Left forelimb (tissue), 1 donor: ENCODE measurements around the gene ICAM2.

ENCODE experiments used
- DNase-seq: peaks from one replicate; pipeline ENCODE4 v3.0.0-alpha.2; 2018; ENCODE audit warnings: low spot score

ICAM2 gene

DNA sequence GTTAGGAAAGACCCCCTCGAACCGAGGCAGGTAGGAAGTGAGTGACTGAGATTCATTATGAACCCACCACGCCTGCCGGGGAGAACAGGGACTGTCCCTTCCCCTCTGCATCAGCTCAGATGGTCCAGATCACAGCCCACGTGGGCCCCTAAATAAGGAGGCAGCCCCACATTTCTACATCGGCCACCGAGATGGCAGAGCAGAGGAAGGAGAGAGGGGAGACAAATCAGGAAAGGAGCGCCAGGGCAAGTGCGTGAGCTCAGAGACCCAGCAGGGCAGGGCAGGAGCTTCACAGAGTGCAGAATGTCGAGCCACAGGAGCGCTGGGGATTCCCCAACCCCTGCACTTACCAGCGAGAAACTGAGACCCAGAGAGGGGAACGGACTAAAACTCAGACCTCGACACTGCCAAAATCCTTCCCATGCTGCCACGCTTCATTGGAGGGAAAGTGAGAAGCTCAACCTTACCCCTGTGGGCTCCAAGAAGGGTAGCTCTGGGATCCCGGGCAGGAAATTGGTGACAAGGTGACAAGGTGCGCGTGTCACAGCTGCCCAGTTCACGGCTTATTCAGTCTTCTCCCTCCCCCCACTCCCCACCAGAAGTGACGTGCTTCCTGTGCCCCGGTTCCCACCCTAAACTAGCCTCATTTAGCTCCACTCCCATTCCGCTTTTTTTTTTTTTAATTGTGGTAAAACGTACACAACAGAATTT lies at the start of gene ICAM2:
TSS of gene ICAM2 (minus strand) at position 578 of the 711 bp plus-strand sequence. CDS start 13,942 bp downstream, outside the sequence.
- DNase-seq = no peak

GRCh38 chr17:64070213-64070612 lies 49.8 kb upstream of the ICAM2 start:
- no peak for DNase-seq

- DNase-seq = no peak
These were observed 48.7 kb upstream of the ICAM2 start for GRCh38 chr17:64069143-64069542.

GRCh38 chr17:64067657-64068056 lies 47.2 kb upstream of the ICAM2 start:
- no peak for DNase-seq

- no peak for DNase-seq
These were observed 46.3 kb upstream of the ICAM2 start for GRCh38 chr17:64066716-64067115.

- no peak for DNase-seq
These were observed 44.7 kb upstream of the ICAM2 start for GRCh38 chr17:64065161-64065560.

DNA sequence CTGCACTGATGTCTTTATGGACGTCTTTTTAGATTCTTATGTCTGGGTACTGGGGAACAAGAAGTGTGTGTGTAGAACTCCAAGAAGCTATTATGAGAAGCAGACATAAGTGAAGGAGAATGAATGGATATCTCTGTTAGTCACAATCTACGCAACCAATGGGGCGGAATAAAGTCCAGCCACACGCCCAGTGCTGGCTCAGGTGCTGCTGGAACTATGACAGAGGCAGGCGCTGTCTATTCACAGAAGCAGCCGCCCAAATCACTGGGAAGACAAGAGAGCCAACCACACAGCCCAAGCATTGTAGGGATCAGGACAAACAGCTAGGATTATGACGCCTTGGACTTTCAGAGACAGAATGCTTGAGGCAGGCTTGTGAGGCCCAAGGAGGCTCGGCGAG lies 43.9 kb upstream of the ICAM2 start:
- DNase-seq = no peak

DNA sequence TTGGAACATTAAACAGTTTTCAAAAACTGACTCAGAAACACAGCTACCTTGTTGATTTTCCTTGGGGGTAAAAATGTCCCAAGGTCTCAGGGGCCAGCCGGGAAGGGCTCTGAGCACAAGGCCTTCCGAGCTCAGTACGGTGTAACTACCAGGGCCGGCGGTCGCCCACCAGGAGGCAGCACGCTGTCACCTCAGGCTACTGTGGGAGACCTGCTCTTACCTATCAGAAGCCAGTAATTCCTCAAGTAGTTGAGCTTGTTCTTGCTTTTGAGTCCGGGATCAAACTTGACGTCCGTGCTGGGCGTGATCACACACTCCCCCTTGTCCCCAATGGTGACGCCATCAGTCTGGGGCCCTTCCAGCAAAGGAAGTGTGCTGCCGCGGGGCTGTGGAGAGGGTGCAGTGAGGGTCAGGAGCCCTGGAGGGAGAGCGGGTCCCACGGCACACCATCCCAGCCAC lies 43.4 kb upstream of the ICAM2 start:
- no peak for DNase-seq

DNA sequence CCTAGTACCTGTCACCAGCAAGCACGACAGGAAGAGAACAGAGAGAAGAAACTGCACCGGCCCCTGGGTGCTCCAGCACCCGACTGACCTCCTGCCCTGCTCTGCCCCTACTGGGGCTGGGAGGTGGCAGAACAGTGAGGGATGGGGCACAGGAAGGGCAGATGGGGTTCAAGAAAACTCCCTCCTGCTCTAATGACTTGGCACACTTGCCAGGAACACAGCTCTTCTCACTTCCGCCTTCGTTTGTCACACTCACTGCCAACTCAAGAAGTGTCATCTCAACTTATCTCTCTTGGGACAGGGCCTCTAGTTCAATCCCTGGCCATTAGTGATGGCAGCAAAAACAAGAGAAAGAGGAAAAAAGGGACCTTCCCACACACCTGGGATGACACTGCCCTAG lies 42.7 kb upstream of the ICAM2 start:
- DNase-seq = no peak

- DNase-seq = no peak
These were observed 40.9 kb upstream of the ICAM2 start for GRCh38 chr17:64061178-64061898.

GRCh38 chr17:64060331-64060730 lies 39.9 kb upstream of the ICAM2 start:
- no peak for DNase-seq

- DNase-seq = no peak
These were observed 39.3 kb upstream of the ICAM2 start for GRCh38 chr17:64059756-64060155.

DNA sequence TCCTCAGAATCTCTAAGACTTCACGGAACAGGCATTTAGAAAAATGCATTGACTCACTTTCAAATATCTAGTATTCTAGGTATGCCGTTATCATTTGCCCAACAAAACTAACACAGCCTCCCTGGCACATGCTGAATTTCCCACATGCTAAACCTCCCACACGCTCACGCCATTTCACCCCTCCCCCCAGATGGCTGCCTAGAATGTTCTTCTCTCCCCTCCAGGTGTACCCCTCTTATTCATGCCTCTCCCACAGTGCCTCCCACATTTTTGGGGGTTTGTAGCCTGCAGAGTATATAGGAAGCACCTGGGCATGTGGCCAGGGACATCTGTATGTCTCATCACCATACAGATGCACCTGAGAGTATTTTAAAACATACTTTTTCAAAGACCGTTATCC lies 38.2 kb upstream of the ICAM2 start:
- DNase-seq = no peak

DNA sequence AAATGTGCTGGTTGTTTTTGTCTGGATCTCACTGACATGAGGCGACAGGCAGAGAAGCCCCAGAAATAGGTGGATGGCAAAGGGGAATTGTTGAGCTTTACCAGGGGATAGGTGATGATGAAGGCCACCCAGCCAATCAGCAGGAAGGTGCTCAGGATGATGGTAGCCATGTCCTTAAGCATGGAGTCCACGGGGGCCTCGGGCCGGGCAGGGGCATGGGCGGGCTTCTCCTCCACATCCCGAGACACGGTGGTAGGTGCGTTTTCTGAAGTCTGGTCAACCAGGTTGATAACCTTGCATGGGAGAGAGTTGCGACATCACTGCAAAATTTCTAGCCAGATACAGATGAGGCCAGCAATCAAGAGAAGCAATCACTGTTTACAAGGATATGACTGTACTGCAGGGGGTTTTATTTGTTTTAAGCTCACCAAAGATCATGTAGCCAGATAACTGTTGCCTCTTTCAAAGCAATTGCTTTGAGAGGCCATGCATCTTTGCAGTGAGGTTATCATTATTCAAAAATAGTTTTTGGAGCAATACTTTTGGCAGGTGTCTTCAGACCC lies 37.3 kb upstream of the ICAM2 start:
- DNase-seq = no peak

DNA sequence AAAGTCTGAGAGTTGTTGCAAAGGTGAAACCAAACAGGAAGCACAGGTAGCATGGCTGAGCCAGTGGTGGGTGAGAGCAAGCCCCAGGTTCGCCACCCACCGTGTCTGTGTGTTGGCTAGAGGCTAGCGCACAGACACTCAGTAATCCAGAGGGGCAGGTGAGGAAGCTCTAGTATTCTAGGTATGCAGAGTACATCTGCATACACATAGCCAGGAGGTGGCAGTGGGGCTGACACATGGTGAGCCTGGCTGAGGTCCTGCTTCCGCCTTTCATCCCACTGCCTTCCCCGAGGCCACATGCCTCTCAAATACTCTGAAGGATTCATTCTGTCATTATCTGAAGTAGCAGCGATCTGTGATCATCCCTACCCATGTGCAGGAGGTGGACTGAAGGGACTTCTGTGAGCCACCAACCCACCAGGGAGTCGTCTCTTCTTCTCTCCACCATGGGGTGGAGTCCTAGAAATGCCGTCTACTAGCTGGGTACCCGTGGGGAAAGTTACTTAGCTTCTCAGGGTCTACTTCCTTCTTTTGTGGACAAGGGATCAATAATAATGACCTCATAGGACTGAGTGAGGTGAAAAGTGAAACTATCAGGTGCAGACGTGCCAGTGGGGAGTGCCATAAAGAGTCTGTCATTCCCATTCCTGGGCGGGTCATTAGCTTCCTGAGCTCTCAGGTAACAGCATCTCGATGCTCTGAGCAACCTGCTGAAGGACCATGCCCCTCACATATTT lies 36.0 kb upstream of the ICAM2 start:
- DNase-seq = no peak

- DNase-seq = no peak
These were observed 35.0 kb upstream of the ICAM2 start for GRCh38 chr17:64055183-64056142.

- DNase-seq = no peak
These were observed 33.9 kb upstream of the ICAM2 start for GRCh38 chr17:64054304-64054703.

DNA sequence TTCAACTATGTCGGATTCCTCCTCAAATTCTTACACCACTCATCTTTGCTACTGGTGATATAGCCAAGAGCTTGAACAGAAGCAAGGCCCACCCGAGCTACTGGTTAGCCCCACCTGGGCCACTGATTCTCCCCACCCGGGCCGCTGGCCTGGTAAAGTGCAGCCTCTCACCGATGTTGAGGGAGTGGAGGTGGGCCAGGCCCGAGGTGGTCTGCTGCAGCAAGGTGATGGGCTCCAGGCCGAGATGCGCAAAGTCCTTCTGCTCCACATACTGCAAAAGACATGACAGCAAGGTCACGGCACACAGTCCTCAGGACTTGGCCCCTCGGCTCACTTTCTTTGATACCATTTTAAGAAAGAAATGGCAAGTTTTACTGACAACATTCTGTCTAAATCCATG lies 32.7 kb upstream of the ICAM2 start:
- no peak for DNase-seq

GRCh38 chr17:64051153-64051552 lies 30.7 kb upstream of the ICAM2 start:
- DNase-seq = no peak

- no peak for DNase-seq
These were observed 28.4 kb upstream of the ICAM2 start for GRCh38 chr17:64048805-64049204.

- DNase-seq = no peak
These were observed 24.7 kb upstream of the ICAM2 start for GRCh38 chr17:64045176-64045575.
